HepG2 (cell line): ENCODE data around the gene TTC4. TPM values are rescaled to one million over a fixed set of nuclear protein-coding genes. Genes with fewer than 3 reads are reported as not detected.

Experiments used
- CSRNP1 ChIP-seq: sonication (generic); formaldehyde crosslinking; IDR thresholded peaks from 2 replicates; pipeline ENCODE4 v1.8.1; 2023; ENCODE audit warnings: mild to moderate bottlenecking, missing genetic modification reagents
- HNF4G ChIP-seq, 2 experiments: sonication (generic) in 1 of 2; formaldehyde crosslinking in 1 of 2; IDR thresholded peaks; 2 replicates each; pipeline versions ENCODE4 v1.4.0 to v1.6.1; 2011 to 2020; ENCODE audit warnings: borderline replicate concordance in 2 of 2, low read depth in 2 of 2, mild to moderate bottlenecking in 2 of 2, low read length in 1 of 2, missing genetic modification reagents in 1 of 2, moderate library complexity in 1 of 2
- IRX3 ChIP-seq: sonication (generic); formaldehyde crosslinking; IDR thresholded peaks from 2 replicates; pipeline ENCODE4 v1.8.1; 2023; ENCODE audit warnings: mild to moderate bottlenecking, low read depth, missing genetic modification reagents, borderline replicate concordance
- KAT8 ChIP-seq: IDR thresholded peaks from 2 replicates; pipeline ENCODE4 v1.6.1; 2016; ENCODE audit warnings: missing genetic modification reagents, missing compliant biosample characterization
- KDM5B ChIP-seq: sonication (generic); formaldehyde crosslinking; IDR thresholded peaks from 2 replicates; pipeline ENCODE4 v1.4.0; 2020; ENCODE audit warnings: missing genetic modification reagents, mild to moderate bottlenecking, borderline replicate concordance
- SIX4 ChIP-seq: sonication (generic); formaldehyde crosslinking; IDR thresholded peaks from 2 replicates; pipeline ENCODE4 v1.4.0; 2020; ENCODE audit warnings: missing genetic modification reagents
- TARDBP ChIP-seq: sonication (generic); formaldehyde crosslinking; IDR thresholded peaks from 2 replicates; pipeline ENCODE4 v1.8.0; 2022; ENCODE audit warnings: mild to moderate bottlenecking, missing genetic modification reagents
- ZFY ChIP-seq: sonication (generic); formaldehyde crosslinking; IDR thresholded peaks from 2 replicates; pipeline ENCODE4 v1.4.0; 2020; ENCODE audit warnings: missing genetic modification reagents
- ZNF235 ChIP-seq: sonication (generic); formaldehyde crosslinking; IDR thresholded peaks from 2 replicates; pipeline ENCODE4 v1.8.1; 2023; ENCODE audit warnings: mild to moderate bottlenecking, missing genetic modification reagents, borderline replicate concordance
- ZNF292 ChIP-seq: sonication (generic); formaldehyde crosslinking; IDR thresholded peaks from 2 replicates; pipeline ENCODE4 v1.8.1; 2022; ENCODE audit warnings: mild to moderate bottlenecking, low read depth, missing genetic modification reagents, borderline replicate concordance
- ZNF335 ChIP-seq: sonication (generic); formaldehyde crosslinking; IDR thresholded peaks from 2 replicates; pipeline ENCODE4 v1.4.0; 2020; ENCODE audit warnings: missing genetic modification reagents
- ZNF878 ChIP-seq: sonication (generic); formaldehyde crosslinking; IDR thresholded peaks from 2 replicates; pipeline ENCODE4 v1.8.1; 2023; ENCODE audit warnings: mild to moderate bottlenecking, missing genetic modification reagents, moderate library complexity
- polyA plus RNA-seq, 8 experiments: library from polyadenylated mRNA; depleted of rRNA in 3 of 8; stranded (reverse) in 7 of 8; unstranded in 1 of 8; fragments of >200 nt; fragmentation: Illumina TruSeq in 4 of 8; extraction: Trizol in 4 of 8; gene quantifications; 2 replicates each; pipeline versions ENCODE4 v1.2.1 to v1.2.3, GENCODE V29; 2011 to 2016; ENCODE audit warnings: low read depth in 4 of 8, missing spikeins in 1 of 8, mixed read lengths in 1 of 8; ENCODE audit not compliant: insufficient read depth in 1 of 8
- total RNA-seq, 5 experiments: library from RNA; depleted of rRNA; stranded (reverse); fragments of >200 nt; fragmentation: Illumina TruSeq; extraction: Trizol; gene quantifications; 2 replicates each; pipeline ENCODE4 v1.2.3, GENCODE V29; 2016; ENCODE audit warnings: low read depth in 1 of 5
- TF ChIP-seq, protein P1 (sequence below): sonication (generic); formaldehyde crosslinking; conservative IDR thresholded peaks from 2 replicates; pipeline ENCODE4 v1.4.0; 2020; ENCODE audit warnings: missing genetic modification reagents
- TF ChIP-seq, protein P2 (sequence below): sonication (generic); formaldehyde crosslinking; IDR thresholded peaks from 2 replicates; pipeline ENCODE4 v1.8.1; 2023; ENCODE audit warnings: mild to moderate bottlenecking, inconsistent platforms, moderate library complexity, missing genetic modification reagents, borderline replicate concordance
- TF ChIP-seq, protein P3 (sequence below): sonication (generic); formaldehyde crosslinking; IDR thresholded peaks from 2 replicates; pipeline ENCODE4 v1.4.0; 2020; ENCODE audit warnings: mild to moderate bottlenecking, missing genetic modification reagents
- TF ChIP-seq, protein P4 (sequence below): sonication (generic); formaldehyde crosslinking; IDR thresholded peaks from 2 replicates; pipeline ENCODE4 v1.8.1; 2022; ENCODE audit warnings: mild to moderate bottlenecking, missing genetic modification reagents
- TF ChIP-seq, protein P5 (sequence below): IDR thresholded peaks from 2 replicates; pipeline ENCODE4 v1.6.1; 2016
- TF ChIP-seq, protein P6 (sequence below): sonication (generic); formaldehyde crosslinking; IDR thresholded peaks from 2 replicates; pipeline ENCODE4 v1.9.0; 2022; ENCODE audit warnings: low read depth, missing genetic modification reagents

TTC4 gene
- total and polyA plus RNA-seq, 2 of the 13 experiments (the other 11 are each of a cell fraction or from before 2014, with no cell fraction given), result 13.1 to 24.7 TPM

DNA sequence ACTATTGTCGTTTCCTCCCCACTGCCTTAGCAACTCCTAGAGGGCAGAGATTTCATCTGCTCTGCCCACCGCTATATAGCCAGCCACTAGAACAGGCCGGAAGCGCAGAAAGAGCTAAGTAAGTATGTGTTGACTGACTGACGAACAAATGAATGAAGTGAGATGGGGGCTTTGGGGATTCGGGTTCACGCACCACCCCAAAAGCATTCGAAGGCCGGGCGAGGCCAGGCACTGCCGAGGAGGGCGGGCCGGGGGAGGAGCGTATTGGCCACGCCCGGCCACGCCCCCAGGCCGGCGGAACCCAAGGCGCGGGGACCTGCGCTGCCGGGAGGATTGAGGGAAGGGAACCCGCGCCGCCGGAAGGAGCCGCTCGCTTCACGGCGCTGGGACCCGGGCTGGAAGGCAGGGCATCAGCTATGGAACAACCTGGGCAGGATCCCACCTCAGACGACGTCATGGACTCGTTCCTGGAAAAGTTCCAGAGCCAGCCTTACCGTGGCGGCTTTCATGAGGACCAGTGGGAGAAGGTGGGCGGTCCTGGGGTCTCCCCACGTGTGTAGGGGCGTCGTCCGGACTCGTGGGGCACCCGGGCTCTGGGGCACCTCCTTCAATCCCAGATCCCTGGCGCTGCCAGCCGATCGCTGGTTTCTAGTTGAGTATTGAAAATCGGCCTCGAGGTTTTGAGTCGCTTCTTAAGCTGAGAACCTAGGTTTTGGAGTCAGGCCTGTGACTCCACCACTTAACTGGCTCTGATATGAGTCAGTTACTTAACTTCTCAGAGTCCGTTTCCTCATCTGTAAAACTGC is at the start of gene TTC4 (continued):
- TF ChIP-seq CSRNP1 (peak; percentile 84; the same call in 1 of the 2 replicates), SIX4 (no peak; the same call in 1 of the 2 replicates), IRX3 (CRISPR knock-in tag) (no peak), HNF4G (IDR thresholded peaks at IDR 0.05; ENCODE audit: borderline replicate concordance, low read depth, low read length) (no peak; the same call in 1 of the 2 replicates), HNF4G (CRISPR knock-in tag; IDR thresholded peaks at IDR 0.05; ENCODE audit: borderline replicate concordance, low read depth) (no peak), ZNF878 (CRISPR knock-in tag) (no peak), ZFY (CRISPR knock-in tag) (peak; percentile 83), ZNF235 (CRISPR knock-in tag) (0 out of 2 replicates have a peak, but pooled peaks have one; percentile 66), ZNF292 (CRISPR knock-in tag) (peak; percentile 28; the same call in 1 of the 2 replicates), KDM5B (CRISPR knock-in tag) (peak; percentile 92), ZNF335 (peak; percentile 86), TARDBP (CRISPR knock-in tag) (peak; percentile 92), KAT8 (CRISPR knock-in tag) (peak; percentile 99)
- TF ChIP-seq, protein P1, sequence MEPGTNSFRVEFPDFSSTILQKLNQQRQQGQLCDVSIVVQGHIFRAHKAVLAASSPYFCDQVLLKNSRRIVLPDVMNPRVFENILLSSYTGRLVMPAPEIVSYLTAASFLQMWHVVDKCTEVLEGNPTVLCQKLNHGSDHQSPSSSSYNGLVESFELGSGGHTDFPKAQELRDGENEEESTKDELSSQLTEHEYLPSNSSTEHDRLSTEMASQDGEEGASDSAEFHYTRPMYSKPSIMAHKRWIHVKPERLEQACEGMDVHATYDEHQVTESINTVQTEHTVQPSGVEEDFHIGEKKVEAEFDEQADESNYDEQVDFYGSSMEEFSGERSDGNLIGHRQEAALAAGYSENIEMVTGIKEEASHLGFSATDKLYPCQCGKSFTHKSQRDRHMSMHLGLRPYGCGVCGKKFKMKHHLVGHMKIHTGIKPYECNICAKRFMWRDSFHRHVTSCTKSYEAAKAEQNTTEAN, result 0 out of 2 replicates have a peak, but pooled peaks have one; percentile 54
- TF ChIP-seq, protein P2, sequence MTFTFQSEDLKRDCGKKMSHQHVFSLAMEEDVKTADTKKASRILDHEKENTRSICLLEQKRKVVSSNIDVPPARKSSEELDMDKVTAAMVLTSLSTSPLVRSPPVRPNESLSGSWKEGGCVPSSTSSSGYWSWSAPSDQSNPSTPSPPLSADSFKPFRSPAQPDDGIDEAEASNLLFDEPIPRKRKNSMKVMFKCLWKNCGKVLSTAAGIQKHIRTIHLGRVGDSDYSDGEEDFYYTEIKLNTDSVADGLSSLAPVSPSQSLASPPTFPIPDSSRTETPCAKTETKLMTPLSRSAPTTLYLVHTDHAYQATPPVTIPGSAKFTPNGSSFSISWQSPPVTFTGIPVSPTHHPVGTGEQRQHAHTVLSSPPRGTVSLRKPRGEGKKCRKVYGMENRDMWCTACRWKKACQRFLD (CRISPR knock-in tag), result peak; percentile 76; the same call in 1 of the 2 replicates
- TF ChIP-seq, protein P3, sequence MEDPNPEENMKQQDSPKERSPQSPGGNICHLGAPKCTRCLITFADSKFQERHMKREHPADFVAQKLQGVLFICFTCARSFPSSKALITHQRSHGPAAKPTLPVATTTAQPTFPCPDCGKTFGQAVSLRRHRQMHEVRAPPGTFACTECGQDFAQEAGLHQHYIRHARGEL (CRISPR knock-in tag), result no peak
- TF ChIP-seq, protein P4, sequence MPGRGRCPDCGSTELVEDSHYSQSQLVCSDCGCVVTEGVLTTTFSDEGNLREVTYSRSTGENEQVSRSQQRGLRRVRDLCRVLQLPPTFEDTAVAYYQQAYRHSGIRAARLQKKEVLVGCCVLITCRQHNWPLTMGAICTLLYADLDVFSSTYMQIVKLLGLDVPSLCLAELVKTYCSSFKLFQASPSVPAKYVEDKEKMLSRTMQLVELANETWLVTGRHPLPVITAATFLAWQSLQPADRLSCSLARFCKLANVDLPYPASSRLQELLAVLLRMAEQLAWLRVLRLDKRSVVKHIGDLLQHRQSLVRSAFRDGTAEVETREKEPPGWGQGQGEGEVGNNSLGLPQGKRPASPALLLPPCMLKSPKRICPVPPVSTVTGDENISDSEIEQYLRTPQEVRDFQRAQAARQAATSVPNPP (CRISPR knock-in tag), result peak; percentile 62; the same call in 1 of the 2 replicates
- TF ChIP-seq, protein P5, sequence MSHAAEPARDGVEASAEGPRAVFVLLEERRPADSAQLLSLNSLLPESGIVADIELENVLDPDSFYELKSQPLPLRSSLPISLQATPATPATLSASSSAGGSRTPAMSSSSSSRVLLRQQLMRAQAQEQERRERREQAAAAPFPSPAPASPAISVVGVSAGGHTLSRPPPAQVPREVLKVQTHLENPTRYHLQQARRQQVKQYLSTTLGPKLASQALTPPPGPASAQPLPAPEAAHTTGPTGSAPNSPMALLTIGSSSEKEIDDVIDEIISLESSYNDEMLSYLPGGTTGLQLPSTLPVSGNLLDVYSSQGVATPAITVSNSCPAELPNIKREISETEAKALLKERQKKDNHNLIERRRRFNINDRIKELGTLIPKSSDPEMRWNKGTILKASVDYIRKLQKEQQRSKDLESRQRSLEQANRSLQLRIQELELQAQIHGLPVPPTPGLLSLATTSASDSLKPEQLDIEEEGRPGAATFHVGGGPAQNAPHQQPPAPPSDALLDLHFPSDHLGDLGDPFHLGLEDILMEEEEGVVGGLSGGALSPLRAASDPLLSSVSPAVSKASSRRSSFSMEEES (CRISPR knock-in tag), result peak; percentile 21; the same call in 1 of the 2 replicates
- TF ChIP-seq, protein P6, sequence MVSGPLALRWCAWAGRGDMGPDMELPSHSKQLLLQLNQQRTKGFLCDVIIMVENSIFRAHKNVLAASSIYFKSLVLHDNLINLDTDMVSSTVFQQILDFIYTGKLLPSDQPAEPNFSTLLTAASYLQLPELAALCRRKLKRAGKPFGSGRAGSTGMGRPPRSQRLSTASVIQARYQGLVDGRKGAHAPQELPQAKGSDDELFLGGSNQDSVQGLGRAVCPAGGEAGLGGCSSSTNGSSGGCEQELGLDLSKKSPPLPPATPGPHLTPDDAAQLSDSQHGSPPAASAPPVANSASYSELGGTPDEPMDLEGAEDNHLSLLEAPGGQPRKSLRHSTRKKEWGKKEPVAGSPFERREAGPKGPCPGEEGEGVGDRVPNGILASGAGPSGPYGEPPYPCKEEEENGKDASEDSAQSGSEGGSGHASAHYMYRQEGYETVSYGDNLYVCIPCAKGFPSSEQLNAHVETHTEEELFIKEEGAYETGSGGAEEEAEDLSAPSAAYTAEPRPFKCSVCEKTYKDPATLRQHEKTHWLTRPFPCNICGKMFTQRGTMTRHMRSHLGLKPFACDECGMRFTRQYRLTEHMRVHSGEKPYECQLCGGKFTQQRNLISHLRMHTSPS (CRISPR knock-in tag), result no peak; the same call in 1 of the 2 replicates
